Stimulated activated CD8-positive, alpha-beta memory T cell treated with anti-CD3 and anti-CD28 coated beads, Interleukin-7, amount 100 ng/mL, for 48 hours (primary cell): Measurements from ENCODE around the gene CAMK4.

Experiments
- DNase-seq, 2 donors: peaks; one replicate each; pipeline ENCODE4 v3.0.0-alpha.2; 2020; ENCODE audit warnings: low read depth in 1 of 2; ENCODE audit errors: extremely low read depth in 1 of 2

CAMK4 gene

GRCh38 chr5:111478898-111479297 lies 254.7 kb downstream of the CAMK4 start:
- DNase-seq, result no peak

DNA sequence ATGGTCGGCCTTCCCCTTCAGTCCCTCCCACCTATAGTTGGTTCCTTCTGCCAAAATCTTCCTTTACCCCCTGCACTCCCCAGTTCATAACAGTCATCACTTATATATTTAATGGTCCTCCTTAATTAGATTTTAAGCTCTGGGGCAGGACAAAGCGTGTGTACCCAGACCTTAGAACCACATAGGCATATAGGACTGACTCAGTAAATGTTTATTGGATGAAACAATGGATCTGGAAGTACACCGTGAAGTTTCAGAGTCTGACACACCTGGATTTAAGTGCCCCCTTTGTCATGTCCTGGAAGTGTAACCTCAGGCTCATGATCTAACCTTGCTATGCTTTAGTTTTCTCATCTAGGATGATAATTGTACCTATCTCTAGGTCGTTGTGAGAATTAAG lies 256.2 kb downstream of the CAMK4 start:
- no peak for DNase-seq

DNA sequence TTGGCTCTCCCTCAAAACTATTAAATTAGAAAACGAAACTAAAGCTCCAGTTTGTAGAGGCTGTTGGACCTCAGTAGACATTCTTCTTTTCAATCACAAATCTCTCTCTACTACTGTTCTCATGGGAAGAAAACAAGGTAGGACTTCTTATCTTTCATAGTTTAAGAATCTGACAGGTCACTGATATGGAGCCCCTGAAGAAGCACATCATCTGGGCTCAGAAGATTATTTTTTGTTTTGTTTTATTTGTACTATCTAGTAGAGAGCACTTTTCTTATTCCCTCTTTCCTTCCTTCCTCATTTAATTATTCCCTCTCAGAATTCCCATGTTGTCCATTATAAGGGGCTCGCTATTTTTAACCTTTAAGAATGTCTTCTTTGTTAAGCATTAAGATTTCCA lies 261.9 kb downstream of the CAMK4 start:
- DNase-seq, result no peak

DNA sequence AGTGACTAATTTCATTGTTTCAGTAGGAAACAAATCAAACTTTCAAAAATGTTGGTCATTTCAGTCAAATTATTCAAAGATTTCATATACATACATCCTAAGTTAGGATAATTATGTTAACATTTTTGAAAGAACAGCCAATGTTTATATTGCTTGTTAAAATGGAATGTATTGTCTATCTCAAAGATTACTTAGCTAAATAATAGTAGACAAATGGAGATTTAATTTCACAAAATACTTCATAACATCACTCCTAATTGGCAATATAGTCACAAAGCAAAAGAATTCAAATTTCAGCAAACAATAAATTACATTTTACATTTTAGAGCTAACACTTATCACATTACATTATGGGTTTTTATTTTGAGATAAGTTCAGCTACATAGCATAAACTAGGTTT lies 262.7 kb downstream of the CAMK4 start:
- DNase-seq, result no peak

DNA sequence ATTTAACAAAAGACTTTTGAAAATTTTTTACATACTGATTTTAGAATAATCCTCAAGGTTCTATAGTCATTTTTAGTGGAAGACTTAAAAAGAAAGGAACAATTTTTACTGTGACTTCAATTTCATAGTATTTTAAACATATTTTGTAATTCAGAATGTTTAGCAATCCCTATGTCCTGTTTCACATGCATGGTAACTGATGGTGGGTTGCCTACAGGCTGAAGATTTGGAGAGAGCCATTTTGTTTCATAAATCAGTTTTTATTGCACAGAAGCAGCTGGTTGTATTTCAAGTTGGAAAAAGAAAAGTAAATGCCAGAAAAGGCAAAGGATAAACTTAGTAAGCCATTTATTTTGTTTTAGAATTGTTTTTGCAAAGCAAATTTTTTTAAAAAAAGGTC lies 264.2 kb downstream of the CAMK4 start:
- no peak for DNase-seq

DNA sequence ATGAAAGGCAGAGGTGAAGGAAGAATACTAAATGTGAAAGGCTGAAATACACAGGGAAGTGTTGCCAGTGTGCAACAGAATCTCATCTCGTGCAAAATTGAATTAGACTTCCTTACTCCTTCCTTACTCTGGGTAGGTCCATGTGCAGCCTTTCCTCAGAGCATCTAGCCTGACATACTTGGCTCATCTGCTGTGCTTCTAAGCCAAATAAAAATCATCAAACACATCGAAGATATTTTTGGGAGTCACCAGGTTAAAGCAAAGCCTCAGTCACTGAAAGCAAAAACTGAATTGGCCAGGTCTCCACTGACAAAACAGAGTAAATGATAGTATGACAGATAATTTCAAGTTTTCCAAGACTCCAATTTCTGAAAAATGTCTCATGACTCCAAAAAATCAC lies 268.8 kb downstream of the CAMK4 start:
- no peak for DNase-seq

DNA sequence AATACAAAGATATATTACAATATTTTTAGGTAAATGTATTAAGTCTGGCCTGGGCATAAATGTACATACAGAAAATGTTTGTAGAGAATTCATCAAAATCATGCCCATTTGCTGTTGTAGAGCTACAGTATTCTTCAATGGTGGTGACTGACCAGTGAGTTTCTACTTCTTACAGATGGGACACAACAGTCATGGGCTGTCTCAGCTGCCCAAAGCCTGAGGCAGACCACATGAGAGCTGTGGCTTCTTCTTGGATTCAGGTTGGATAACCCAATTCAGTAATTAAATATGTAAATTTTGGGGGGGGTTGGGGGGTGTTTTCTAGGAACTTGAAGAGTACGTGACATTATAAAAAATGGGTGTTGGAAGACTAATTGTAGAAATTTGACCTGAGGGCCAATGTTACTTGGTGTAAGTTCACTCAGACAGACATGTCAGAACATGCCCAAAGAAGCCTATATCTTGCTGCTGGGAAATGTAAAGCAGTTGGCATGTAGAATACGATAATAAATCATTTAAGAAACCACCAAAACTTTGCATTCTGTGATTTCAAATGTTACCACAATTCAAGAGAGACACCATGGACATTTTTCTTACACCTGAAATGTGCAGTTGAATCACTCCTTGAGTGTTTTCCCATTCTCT lies 270.3 kb downstream of the CAMK4 start:
- DNase-seq, result no peak

GRCh38 chr5:111495159-111495558 lies 271.0 kb downstream of the CAMK4 start:
- DNase-seq, result no peak

DNA sequence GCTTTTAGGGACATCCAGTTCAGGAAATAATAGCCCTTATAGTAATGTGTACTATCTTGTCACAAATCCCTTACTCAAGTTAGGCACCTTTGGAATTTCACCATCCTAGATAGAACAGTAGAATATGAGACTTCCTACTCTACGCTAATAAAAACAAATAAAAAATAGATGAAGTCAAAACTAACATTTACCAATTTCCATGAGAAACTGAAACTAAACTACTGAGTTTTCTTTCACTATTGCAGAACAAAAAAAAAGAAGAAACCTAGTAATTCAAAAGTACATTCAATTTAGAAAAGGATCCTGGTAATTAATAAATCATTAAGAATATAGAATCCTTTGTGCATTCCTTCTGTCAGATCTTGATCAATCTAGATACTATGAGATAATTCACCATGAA lies 274.2 kb downstream of the CAMK4 start:
- DNase-seq, result no peak

DNA sequence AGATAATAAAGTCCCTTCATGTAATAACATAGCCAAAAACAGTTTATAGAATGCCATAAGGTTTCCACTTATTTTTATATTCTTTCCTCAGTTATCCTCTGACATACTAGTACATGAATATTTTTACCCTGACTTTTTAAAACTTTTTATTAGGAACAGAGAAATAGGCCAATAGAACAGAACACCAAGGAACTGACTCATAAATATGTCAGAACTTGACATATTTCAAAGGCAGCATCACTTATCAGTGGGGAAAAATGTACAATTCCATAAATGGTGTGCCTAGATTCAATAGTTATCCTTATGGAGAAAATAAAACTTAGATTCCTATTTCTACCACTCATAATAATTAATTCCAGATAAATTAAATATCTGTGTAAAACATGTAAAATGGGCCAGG lies 278.8 kb downstream of the CAMK4 start:
- DNase-seq, result no peak

DNA sequence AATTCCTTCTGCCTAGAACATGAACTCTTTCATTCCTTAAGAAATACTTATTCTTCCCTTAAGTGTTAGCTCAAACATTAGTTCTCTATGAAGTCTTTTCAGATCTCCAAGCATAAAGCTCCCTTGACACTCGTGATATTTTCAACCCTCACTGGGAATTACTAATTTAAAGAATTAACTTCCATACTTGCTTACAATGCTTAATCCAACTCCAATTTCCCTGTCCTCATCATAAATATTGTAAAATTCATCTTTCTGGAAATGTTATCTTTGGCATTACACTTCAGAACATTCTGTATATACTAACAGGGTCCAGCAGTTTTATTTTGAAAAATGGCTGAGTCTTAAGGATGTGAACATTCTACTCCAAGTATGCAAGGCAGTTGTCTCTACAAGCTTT lies 280.9 kb downstream of the CAMK4 start:
- no peak for DNase-seq

- DNase-seq, result no peak
These were observed 283.1 kb downstream of the CAMK4 start for GRCh38 chr5:111507276-111507675.

DNA sequence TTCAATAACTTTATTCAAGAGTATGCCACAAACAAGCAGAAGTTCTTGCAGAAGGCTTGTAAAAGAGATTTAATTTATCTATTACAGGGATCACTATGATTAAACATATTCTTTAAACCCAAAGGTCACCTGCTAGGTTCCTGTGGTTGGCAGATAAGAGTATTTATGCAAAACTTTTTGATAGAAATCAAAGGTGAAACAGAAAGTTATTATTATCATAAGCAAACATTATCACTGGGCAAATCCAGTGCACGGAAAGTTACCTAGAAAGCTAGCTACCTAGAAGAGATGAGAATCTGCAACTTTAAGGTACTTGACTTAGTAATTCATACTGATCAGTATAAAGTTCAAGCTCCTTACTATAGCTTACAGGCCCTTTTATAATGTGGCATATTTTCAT lies 284.9 kb downstream of the CAMK4 start:
- DNase-seq, result no peak

GRCh38 chr5:111511174-111511830 lies 287.1 kb downstream of the CAMK4 start:
- no peak for DNase-seq

DNA sequence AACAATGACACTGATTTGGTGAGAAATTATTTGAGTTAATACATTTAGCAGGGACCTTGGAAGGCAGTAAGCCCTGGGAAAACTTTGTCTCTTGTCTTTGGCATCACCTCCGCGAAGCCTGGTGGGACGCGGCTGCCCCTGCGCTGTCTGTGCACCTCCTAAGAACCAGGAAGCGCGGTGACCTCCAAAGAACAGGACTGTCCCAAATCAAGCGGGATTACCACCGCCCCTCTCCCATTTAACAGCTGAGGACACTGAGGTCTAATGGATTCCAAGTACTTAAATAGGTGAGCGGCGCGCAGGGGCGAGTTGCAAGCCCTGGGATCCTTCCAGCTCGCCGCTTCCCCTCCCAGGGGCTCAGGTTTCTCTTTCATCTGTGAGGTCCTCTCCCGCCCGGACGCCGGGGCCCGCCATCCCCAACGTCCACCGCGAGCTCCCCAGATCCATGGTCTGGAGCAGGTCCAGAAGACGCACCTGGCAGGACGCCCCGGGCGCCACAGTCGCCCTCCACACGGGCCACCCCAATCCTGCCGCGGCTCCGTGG lies 287.7 kb downstream of the CAMK4 start:
- DNase-seq, result no peak

- DNase-seq, result peak; percentile 90 to 91
These were observed 288.4 kb downstream of the CAMK4 start, which contains the start of gene STARD4 for GRCh38 chr5:111512375-111513130. STARD4 (minus strand) TSS chr5:111512535; CDS start chr5:111507433, 5,102 bp downstream.

- DNase-seq, result peak in 1 of 2 donors; percentile 32
These were observed 288.9 kb downstream of the CAMK4 start for GRCh38 chr5:111513131-111513520.

- no peak for DNase-seq
These were observed 289.9 kb downstream of the CAMK4 start for GRCh38 chr5:111514087-111514486.

DNA sequence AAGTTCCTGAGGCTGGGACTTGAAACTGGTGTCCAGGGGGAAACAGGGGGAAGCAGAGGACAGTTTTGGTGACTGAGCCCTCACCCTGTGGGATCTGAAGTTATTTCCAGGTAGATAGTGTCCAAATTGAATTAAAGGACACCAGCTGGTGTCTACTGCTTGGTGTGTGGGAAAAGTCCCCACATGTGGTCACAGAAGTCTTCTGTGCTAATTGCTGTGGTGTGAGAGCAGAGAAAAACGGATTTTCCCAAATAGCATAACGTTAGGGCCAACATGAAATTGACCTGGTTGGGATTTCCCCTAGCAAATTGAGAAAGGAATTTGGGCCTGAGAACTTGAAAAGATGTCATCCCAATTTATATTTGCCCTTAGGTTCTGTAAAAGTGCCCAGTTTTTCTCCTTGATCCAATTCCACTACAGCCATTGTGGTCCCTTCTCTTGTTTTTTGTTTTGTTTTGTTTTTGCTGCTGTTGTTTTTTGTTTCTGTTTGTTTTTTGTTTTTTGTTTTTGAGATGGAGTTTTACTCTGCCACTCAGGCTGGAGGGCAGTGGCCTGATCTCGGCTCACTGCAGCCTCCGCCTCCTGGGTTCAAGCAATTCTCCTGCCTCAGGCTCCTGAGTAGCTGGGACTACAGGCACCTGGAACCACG lies 293.8 kb downstream of the CAMK4 start:
- no peak for DNase-seq

GRCh38 chr5:111518777-111519176 lies 294.6 kb downstream of the CAMK4 start:
- no peak for DNase-seq

DNA sequence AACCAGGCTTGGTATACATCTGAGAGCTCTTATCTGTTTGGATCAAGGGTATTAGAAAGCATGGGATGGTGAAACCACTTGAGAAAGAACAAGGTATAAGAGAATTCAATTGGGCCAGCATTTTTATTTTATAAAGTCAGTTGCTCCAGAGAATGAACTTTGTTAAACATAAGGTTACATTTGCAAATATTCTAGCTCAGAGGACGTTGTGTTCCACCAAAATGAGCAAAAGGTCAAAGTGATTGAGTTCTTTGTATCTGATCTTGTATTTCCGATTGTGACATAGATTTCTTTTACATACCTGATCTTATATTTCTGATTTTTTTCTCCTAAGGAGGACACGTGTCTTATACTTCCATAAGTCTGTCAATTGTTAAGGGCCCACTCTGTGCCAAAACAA lies 296.7 kb downstream of the CAMK4 start:
- DNase-seq, result no peak
